ENCODE results near the gene PCDHA13.
"Not testable (repeated sequence)": the region's sequence is repeated elsewhere in the genome, so short reads cannot be mapped to it uniquely, and the experiment has no call there.

PCDHA13 gene, protein sequence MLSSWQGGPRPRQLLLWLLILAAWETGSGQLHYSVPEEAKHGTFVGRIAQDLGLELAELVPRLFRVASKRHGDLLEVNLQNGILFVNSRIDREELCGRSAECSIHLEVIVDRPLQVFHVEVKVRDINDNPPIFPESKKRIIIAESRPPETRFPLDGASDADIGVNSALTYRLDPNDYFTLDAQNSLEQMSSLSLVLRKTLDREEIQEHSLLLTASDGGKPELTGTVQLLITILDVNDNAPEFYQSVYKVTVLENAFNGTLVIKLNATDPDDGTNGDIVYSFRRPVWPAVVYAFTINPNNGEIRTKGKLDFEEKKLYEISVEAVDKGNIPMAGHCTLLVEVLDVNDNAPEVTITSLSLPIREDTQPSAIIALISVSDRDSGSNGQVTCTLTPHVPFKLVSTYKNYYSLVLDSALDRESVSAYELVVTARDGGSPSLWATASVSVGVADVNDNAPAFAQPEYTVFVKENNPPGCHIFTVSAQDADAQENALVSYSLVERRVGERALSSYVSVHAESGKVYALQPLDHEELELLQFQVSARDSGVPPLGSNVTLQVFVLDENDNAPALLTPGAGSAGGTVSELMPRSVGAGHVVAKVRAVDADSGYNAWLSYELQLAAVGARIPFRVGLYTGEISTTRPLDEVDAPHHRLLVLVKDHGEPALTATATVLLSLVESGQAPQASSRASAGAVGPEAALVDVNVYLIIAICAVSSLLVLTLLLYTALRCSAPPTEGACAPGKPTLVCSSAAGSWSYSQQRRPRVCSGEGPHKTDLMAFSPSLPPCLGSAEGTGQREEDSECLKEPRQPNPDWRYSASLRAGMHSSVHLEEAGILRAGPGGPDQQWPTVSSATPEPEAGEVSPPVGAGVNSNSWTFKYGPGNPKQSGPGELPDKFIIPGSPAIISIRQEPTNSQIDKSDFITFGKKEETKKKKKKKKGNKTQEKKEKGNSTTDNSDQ

DNA sequence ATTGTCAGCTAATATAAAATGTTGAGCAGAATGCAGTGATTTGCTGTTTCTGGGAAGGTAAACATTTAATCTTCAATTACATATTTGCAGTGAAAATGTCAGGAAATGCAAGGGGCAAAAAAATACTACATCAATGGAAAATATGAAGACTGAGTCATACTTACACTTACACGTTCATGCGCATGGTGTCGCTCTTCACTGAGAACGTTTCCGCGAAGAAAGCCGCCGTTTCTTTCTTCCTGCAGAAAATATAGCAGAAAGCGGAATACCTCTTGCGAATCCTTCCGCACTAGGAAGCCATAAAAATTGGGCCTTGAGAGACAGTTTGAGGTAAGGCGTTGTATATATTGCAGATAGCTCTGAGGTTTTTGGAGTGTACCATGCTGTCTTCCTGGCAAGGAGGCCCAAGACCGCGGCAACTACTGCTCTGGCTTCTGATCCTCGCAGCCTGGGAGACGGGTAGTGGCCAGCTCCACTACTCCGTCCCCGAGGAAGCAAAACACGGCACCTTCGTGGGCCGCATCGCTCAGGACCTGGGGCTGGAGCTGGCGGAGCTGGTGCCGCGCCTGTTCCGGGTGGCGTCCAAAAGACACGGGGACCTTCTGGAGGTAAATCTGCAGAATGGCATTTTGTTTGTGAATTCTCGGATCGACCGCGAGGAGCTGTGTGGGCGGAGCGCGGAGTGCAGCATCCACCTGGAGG lies at the start of gene PCDHA13:
PCDHA13 (plus strand) TSS at position 236 of the 702 bp plus-strand sequence; CDS start at position 381, 145 bp downstream.
- no peak for DNase-seq (ENCODE audit: low read depth)
- H3K4me3 ChIP-seq (ENCODE audit: low read depth, low read length) = no peak within 1 kb of the TSS
- TF ChIP-seq, protein P1, sequence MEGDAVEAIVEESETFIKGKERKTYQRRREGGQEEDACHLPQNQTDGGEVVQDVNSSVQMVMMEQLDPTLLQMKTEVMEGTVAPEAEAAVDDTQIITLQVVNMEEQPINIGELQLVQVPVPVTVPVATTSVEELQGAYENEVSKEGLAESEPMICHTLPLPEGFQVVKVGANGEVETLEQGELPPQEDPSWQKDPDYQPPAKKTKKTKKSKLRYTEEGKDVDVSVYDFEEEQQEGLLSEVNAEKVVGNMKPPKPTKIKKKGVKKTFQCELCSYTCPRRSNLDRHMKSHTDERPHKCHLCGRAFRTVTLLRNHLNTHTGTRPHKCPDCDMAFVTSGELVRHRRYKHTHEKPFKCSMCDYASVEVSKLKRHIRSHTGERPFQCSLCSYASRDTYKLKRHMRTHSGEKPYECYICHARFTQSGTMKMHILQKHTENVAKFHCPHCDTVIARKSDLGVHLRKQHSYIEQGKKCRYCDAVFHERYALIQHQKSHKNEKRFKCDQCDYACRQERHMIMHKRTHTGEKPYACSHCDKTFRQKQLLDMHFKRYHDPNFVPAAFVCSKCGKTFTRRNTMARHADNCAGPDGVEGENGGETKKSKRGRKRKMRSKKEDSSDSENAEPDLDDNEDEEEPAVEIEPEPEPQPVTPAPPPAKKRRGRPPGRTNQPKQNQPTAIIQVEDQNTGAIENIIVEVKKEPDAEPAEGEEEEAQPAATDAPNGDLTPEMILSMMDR (IDR thresholded peaks at IDR 0.05; ENCODE audit: control insufficient read depth, extremely low read depth, insufficient read depth) = peak; percentile 43

DNA sequence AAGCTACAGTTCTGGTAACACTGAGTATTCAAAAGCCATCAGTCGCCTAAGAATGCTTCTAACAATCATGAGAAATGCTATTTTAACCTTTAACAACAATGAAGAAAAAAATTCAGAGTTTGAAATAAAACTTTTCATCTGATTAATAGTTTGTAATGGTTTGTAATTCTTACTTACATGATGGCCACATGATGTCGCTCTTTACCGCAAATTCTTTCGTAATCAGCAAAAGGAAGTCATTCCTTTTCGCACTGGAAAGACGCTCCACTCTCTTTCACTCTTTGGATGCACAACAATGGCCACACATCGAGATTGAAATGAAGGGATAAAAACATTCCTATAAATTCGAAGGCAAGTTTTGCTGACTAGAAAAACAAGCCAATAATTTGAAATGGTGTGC lies 47.9 kb upstream of the PCDHA13 start, which contains the start of gene PCDHA7:
PCDHA7 (plus strand) TSS at position 277 of the 400 bp plus-strand sequence; CDS start at position 392, 115 bp downstream.
- H3K4me3 ChIP-seq (ENCODE audit: low read depth, low read length) = no peak within 1 kb of the TSS
- TF ChIP-seq, protein P1 (IDR thresholded peaks at IDR 0.05; ENCODE audit: control insufficient read depth, extremely low read depth, insufficient read depth) = peak; percentile 29; the same call in 1 of the 2 replicates
- DNase-seq (ENCODE audit: low read depth) = no peak

DNA sequence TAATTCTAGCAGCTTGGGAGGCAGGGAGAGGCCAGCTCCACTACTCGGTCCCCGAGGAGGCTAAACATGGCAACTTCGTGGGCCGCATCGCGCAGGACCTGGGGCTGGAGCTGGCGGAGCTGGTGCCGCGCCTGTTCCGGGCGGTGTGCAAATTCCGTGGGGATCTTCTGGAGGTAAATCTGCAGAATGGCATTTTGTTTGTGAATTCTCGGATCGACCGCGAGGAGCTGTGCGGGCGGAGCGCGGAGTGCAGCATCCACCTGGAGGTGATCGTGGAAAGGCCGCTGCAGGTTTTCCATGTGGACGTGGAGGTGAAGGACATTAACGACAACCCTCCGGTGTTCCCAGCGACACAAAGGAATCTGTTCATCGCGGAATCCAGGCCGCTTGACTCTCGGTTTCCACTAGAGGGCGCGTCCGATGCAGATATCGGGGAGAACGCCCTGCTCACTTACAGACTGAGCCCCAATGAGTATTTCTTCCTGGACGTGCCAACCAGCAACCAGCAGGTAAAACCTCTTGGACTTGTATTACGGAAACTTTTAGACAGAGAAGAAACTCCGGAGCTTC lies 47.4 kb upstream of the PCDHA13 start:
- not testable (repeated sequence) for H3K4me3 ChIP-seq (ENCODE audit: low read depth, low read length); DNase-seq (ENCODE audit: low read depth)

DNA sequence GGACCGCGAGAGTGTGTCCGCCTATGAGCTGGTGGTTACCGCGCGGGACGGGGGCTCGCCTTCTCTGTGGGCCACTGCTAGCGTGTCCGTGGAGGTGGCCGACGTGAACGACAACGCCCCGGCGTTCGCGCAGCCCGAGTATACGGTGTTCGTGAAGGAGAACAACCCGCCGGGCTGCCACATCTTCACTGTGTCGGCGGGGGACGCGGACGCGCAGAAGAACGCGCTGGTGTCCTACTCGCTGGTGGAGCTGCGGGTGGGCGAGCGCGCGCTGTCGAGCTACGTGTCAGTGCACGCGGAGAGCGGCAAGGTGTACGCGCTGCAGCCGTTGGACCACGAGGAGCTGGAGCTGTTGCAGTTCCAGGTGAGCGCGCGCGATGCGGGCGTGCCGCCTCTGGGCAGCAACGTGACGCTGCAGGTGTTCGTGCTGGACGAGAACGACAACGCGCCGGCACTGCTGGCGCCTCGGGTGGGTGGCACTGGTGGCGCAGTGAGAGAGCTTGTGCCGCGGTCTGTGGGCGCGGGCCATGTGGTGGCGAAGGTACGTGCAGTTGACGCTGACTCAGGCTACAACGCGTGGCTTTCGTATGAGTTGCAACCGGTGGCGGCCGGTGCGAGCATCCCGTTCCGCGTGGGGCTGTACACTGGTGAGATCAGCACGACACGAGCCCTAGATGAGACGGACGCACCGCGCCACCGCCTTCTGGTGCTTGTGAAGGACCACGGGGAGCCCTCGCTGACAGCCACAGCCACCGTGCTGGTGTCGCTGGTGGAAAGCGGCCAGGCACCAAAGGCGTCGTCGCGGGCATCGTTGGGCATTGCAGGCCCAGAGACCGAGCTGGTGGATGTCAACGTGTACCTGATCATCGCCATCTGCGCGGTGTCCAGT lies 46.1 kb upstream of the PCDHA13 start:
- DNase-seq (ENCODE audit: low read depth) = no peak
- TF ChIP-seq, protein P1 (IDR thresholded peaks at IDR 0.05; ENCODE audit: control insufficient read depth, extremely low read depth, insufficient read depth) = no peak
- no peak overlapping the region for H3K4me3 ChIP-seq (ENCODE audit: low read depth, low read length)

DNA sequence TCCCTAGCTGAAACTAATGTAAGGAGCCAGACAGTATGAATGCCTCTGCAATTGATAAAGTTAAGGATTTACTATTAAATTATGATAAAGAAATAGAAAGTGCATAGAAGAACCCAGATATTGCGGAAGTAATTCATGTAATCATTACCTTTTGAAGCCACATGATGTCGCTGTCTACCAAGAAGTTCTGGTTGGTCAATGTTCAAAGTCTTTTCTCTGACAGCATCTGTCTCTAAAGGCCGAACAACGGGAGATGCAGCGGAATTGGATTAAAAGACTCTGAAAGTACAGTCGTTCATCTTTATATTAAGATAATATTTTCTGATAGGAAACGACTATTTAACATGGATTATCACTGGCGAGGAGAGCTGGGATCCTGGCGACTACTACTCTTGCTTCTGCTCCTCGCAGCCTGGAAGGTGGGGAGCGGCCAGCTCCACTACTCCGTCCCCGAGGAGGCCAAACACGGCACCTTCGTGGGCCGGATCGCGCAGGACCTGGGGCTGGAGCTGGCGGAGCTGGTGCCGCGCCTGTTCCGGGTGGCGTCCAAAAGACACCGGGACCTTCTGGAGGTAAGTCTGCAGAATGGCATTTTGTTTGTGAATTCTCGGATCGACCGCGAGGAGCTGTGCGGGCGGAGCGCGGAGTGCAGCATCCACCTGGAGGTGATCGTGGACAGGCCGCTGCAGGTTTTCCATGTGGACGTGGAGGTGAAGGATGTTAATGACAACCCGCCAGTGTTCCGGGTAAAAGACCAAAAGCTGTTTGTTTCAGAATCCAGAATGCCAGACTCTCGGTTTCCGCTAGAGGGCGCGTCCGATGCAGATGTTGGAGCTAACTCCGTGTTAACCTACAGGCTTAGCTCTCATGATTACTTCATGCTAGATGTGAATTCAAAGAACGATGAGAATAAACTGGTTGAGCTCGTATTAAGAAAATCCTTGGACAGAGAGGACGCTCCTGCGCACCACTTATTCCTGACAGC lies 40.7 kb upstream of the PCDHA13 start, which contains the start of gene PCDHA8:
PCDHA8 (plus strand) TSS at position 210 of the 985 bp plus-strand sequence; CDS start at position 345, 135 bp downstream.
- H3K4me3 ChIP-seq (ENCODE audit: low read depth, low read length) = no peak within 1 kb of the TSS
- TF ChIP-seq, protein P1 (IDR thresholded peaks at IDR 0.05; ENCODE audit: control insufficient read depth, extremely low read depth, insufficient read depth) = peak; percentile 53
- no peak for DNase-seq (ENCODE audit: low read depth)
